GM12891 (cell line): Measurements from ENCODE around the gene MGAT3.

Experiments used
- POLR2A ChIP-seq: IDR thresholded peaks from 2 replicates; pipeline ENCODE4 v1.6.1; 2011; ENCODE audit warnings: low read depth, low read length, control low read depth
- POU2F2 ChIP-seq: IDR thresholded peaks from 2 replicates; pipeline ENCODE4 v1.6.1; 2011; ENCODE audit warnings: low read depth, mild to moderate bottlenecking, control low read depth, low read length, moderate library complexity

DNA sequence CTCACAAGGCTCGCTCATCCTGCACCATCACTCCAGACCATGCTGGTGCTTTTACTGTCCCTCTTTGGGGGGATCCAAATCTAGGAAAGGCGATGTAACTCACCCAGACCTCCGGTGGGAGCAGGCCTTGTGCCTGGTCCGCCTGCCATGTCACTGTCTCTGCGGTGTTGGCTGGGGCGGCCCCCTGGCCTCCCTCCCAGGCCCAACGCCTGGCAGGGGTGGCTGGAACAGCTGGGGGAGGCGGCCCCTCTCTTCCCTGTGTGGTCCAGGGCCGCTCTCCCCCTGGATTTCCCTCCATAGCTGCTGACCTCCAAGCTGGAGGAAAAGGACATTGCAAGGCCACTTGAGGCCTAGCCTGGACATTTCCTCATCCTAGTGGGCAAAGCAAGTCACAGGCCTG lies 11.1 kb upstream of the MGAT3 start:
- TF ChIP-seq POU2F2: no peak
- no peak for TF ChIP-seq POLR2A
